ENCODE data around the gene RASA2. TPM values are rescaled to one million over a fixed set of nuclear protein-coding genes. Genes with fewer than 3 reads are reported as not detected.

RASA2 gene
- total and polyA plus RNA-seq, 9 donors = 8.4 to 13.8 (median 10.6) TPM

Other genes with a start within 250 kb of the RASA2 start
- gene ZBTB38, start 118.5 kb upstream of the RASA2 start, total RNA-seq = 23.8 TPM
- 10 to 100 TPM; 14.5 to 27.7 (median 18.7) TPM for gene ZBTB38, start 118.5 kb upstream of the RASA2 start, polyA plus RNA-seq (ENCODE audit: insufficient read depth in 1 of 8, insufficient read length in 8 of 8, low replicate concordance in 1 of 8)